DMS79 treated with DMSO at 0.1 percent for 48 hours (cell line): ENCODE measurements around the gene SLC25A1.
"Not testable (repeated sequence)": the region's sequence is repeated elsewhere in the genome, so short reads cannot be mapped to it uniquely, and the experiment has no call there.

Experiments used
- DNase-seq: peaks from one replicate; lab custom pipeline; 2025; lab: John Stamatoyannopoulos, UW

SLC25A1 gene

GRCh38 chr22:19166421-19166820 lies 12.1 kb downstream of the SLC25A1 start:
- DNase-seq = no peak

- DNase-seq = no peak
Observed at GRCh38 chr22:19164425-19164824, 14.1 kb downstream of the SLC25A1 start.

GRCh38 chr22:19158649-19159048 lies 19.9 kb downstream of the SLC25A1 start:
- not testable (repeated sequence) for DNase-seq

DNA sequence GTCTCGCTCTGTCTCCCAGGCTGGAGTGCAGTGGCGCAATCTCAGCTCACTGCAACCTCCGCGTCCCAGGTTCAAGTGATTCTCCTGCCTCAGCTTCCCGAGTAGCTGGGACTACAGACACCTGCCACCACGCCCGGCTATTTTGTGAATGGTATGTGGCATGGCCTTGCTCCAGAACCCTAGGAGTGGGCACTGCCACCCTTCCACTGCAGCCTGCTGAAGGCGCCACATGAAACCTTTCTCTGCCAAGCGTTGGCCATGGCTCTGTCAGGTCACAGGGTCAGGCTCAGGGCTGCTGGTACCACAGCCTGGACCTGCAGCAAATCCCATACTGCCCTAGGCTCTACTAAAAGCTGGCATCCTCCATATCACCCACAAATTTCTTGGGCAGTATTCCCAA lies 22.4 kb downstream of the SLC25A1 start:
- DNase-seq = not testable (repeated sequence)

DNA sequence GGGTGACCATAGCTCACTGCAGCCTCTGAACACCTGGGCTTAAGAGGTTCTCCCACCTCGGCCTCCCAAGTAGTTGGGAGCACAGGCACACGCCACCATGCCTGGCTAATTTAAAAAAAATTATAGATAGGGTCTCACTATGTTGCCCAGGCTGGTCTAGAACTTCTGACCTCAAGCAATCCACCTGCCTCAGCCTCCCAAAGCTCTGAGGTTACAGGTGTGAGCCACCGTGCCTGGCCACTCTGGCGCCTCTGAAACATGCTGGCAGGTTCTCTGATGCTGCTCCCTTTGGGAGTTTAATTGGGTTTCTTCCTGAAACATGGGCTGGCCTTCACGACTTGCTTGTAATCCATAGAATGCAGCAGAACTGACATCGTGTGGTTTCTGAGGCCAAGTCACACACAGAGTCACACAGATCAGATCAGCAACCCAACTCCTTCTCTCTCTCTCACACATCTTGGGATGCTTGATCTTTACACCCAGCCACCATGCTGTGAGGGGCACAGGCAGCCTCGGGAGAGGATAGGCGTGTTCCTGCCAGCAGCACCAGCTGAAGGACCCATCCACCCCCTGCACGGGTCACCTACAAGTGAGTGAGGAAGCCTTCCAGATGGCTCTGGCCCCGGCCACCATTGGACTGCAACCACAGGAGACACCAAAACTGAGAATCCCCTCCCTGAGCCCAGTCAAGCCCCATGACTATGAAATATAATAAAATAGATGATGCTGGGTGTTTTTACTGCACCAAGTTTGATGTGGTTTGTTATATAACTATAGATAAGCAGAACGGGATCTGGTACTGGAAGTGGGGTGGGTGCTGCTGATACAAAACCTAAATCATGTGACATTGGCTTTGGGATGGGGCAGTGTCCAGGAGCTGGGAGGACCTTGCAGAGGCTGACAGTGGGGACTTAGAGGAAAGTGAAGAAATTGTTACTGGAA lies 25.3 kb downstream of the SLC25A1 start:
- no peak for DNase-seq

DNA sequence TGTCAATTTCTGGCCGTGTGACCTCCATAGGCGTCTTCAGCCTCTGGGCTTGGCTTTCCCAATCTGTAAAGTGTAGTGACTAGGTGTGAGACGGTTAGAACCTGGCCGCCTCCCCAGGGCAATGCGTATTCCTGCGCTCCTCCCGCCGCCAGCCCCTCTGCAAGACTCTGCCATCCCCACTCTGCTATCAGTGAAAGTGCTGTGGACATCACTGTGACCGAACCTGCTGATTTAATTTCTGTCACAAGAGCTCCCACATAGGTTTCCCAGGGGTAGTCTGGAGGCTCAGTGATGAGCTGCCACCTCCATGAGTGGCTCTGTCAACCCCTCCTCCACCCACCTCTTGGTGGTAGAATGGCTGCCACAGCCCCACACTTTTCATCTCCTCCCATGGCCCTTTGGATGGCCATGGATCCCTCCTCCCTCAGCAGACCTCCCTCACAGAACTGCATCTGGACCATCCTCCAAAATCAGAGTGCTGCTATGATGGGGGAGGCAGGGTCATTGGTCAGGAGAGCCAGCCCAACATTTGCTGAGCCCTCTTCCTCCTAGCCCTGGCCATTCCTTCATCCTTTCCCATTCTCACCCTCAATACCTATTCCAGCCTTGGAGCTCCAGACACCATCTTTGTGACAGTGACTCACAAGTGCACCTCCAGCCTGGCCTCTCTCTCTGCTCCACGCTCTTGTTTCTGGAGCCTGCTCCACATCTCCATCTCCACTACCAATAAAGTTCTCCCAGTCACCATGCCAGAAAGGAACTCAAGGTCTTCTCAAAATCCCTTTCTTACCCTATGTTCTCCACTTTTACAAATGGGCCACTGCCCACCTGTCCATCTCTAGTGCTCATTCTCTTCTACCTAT lies 27.0 kb downstream of the SLC25A1 start:
- DNase-seq = no peak

DNA sequence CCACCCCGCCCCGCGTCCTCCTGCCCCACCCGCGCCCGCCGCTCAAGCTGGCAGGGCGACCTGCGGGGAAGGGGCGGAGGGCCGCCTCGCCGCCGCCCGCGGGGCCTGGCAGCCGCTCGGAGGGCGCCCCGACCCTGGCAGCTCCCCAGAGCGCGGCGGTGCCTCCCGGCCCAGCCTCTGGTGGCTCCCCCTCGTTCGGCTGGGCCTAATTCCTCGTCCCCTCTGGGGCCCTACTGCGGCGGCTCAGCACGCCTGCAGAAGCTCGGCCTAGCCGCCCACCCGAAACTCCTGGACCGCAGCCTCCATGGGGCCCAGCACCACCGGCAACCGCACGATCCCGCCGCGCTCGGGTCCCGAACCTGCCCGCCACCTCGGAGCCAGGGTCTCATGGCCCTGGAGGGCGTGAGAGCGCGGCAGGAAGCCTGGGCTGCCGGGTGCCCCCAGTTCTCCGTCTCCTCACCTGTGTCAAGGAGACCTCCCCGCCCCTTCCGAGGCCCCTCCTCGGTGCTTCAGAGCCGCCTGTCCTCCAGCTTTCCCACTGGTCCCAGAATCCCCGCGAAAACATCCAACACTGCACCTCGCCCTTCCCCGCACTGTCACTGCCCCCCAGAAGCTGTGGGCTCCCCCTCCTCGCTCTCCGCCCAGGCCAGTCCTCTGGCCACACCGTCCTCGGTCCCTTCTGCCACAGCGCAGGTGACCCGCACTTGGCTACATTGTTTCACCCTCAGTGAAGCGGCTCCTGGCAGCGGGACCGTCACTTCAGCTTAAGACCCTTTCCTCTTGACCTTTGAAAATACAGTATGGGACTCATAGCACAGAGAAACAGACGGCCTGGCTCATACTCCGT lies 27.8 kb downstream of the SLC25A1 start:
- no peak for DNase-seq

- DNase-seq = no peak
Observed at GRCh38 chr22:19149991-19150390, 28.5 kb downstream of the SLC25A1 start, which contains the start of gene GSC2. TSS of gene GSC2 (minus strand) at chr22:19150292. CDS start at chr22:19150283, 9 bp downstream.

DNA sequence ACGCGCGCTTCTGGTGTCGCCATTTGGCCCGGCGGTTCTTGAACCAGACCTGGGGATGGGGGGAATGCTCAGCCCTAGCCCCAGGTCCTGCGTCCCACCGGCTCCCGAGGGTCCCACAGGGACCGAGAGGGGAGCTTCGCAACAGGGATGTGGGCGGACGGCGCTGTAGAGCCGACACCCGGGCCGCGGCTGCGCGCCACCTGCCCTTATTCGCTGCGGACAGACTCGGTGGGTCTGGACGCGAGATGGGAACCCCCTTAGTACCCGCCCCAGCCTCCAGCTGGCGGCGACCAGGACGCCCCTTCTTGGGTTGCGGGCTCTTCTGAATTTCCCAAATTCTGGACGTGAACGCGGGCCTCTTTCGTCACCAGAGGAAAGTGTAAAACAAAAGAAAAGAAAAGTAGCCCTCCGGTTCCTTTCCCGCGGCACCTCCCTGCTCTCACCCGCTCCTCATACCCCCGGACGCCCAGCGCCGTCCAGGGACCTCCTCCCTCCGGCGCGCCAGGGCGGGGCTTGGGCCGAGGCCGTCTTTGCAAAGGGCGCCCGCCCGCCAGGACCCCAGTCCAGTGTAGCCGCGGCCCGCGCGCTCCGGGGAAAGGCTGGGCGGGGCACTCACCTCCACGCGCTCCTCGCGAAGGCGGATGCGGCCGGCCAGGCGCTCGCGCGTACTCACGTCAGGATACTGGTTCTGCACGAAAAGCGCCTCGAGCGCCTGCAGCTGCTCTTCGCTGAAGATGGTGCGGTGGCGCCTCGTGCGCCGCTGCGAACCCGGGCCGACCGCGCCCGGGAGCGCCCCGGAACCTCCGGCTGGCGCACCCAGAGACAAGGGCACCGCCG lies 29.3 kb downstream of the SLC25A1 start:
- DNase-seq = peak; percentile 3

DNA sequence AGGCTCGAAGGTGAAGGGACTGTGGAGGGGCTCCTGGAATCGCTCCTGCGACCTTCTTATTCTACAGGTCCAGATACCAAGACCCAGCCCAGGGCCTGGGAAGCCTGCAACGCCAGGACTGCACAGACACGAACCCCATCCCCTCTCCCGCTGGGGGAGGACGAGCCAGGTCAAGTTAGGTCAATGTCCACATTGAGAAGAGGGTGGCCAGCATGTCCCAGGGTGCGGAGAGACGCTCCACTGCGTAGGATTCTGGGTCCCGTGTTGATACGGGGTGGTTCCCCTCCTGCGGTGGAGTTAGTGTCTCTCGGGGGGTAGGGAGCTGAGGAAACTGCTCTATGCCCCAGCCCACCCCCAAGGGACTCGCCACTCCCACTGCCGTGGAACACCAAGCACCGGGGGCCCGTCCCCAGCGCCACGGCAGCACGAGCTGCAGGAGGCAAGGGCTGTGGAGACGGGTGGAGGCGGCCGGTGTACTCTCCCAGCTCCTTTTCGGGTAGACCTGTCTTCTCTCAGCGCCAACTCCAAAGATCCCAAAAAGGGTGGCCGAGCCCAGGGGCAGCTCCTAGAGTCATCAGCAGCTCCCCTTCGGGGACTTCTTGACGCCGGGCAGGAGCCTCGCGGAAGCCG lies 30.0 kb downstream of the SLC25A1 start:
- no peak for DNase-seq

DNA sequence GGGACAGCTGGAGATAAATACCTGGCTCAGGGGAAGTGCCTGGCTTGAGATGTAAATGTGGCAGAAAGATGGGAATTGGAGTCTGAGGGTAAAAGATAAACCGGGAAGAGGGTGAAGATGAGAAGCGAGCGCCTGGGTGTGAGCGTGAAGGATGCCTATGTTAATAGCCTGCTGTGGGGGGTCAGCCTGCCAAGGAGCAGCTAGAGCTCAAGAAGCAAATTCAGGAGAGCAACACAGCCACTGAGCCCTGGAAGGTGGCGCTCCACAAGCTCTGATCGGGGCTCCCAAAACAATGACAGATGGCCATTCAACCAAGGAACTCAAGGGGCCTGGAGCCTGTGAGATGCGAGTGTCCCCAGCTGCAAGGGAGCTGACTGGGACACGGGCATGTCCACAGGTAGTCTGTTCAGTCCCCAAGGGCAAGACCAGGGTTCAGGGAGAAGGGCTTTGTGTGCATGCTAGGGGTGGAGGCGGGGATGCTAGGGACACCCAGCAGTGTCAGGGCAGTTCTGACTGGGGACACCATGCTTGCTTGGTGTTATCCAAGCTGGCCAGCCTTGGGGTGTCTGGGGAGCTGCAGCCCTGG lies 31.2 kb downstream of the SLC25A1 start:
- DNase-seq = no peak

- DNase-seq = no peak
Observed at GRCh38 chr22:19146215-19146968, 32.1 kb downstream of the SLC25A1 start.

GRCh38 chr22:19143967-19144400 lies 34.6 kb downstream of the SLC25A1 start:
- DNase-seq = no peak

- no peak for DNase-seq
Observed at GRCh38 chr22:19143212-19143611, 35.3 kb downstream of the SLC25A1 start.

GRCh38 chr22:19142394-19142793 lies 36.1 kb downstream of the SLC25A1 start:
- no peak for DNase-seq

DNA sequence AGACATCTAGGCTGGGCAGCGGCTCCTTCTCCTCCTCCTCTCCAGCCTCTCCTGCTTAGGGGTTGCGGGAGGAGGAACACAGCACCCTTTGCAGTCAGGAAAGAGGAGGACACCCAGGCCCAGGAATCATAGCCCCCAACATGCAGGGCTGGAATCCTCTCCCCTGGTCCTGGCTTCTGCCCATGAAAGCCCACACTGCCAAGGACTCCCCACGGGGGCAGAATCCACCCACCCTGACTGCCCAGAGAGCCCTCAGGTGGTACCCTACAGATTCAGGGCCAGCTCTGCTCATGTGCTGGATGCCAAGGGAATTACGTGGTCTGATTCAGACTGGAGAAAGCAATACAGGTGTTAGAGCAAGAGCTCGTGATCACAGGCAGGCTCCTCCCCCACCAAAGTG lies 38.6 kb downstream of the SLC25A1 start:
- DNase-seq = no peak

DNA sequence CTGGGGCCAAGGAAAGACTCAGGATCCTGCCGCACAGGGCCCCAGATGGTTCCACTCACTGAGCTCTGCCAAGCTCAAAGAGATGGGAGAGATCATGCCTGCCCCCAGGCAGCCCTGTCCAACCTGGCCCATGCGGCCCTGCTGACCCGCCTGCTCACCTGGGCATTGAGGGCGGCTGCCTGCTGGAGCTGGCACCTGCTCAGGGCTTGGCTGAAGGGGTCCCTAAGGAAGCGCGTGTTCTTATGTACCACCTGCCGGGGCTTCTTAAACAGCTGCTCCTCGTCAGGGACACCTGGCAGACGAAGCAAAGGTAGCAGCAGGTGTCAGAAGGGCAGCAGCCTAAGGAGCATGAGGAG lies 39.6 kb downstream of the SLC25A1 start:
- no peak for DNase-seq

GRCh38 chr22:19138217-19139000 lies 40.1 kb downstream of the SLC25A1 start:
- no peak for DNase-seq
